ENCODE measurements around the gene CDK5RAP2. TPM values are rescaled to one million over a fixed set of nuclear protein-coding genes. Genes with fewer than 3 reads are reported as not detected.

Gene CDK5RAP2
- total and polyA plus RNA-seq, 10 of the 15 experiments (the other 5 are each of a cell fraction or from before 2014, with no cell fraction given), result 16.2 to 53.5 (median 34.5) TPM

DNA sequence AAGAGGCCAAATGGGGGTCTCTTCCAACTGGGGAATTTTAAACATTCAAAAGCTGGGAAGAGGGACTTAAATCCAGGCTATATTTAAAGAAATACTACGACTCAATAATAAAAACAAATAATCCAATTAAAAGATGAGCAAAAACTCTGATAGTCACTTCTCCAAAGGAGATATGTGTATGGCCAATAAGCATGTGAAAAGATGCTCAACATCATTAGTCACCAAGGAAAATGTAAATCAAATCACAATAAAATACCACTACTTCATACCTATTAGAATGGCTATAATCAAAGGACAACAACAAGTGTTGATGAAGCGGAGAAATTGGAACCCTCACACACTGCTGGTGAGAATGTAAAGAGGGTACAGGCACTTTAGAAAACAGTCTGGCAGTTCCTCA is 130.4 kb downstream of the CDK5RAP2 start:
- in situ Hi-C loops (cut with MboI) (no loop called here), intact Hi-C loops (cut with micrococcal nuclease; ENCODE audit: unreplicated experiment) (no loop called here)
- no peak overlapping the region for H3K27ac ChIP-seq (ENCODE audit: control insufficient read depth, insufficient read depth)
- H3K9me3 ChIP-seq (replicated peaks; ENCODE audit: control insufficient read depth, insufficient read depth, low read length), result no peaks in the 10 kb centered on the region
- H3K79me2 ChIP-seq (ENCODE audit: control insufficient read depth, insufficient read depth, low read length), result no peaks in the 10 kb centered on the region
- POLR2A ChIA-PET, result no interaction called here
- SMC1A ChIA-PET (ENCODE audit: uncharacterized antibody, unreplicated experiment), result no interaction called here
- DNase-seq (ENCODE audit: low read depth, low spot score) (no peak), ATAC-seq (no peak), FAIRE-seq (no peak)
- no peaks in the 10 kb centered on the region for H3K27me3 ChIP-seq (replicated peaks in 1 of 2; ENCODE audit: control insufficient read depth in 2 of 2, insufficient read depth in 2 of 2, low read length in 1 of 2)
- CTCF ChIA-PET, result no interaction called here
- no TSS peak for BruUV-seq (replicated peaks)
- H4K20me1 ChIP-seq (ENCODE audit: control insufficient read depth, insufficient read depth), result no peaks in the 10 kb centered on the region
- 98% methylated on average over 2 of the region's 2 CpGs for WGBS (ENCODE audit: insufficient coverage, insufficient replicate concordance, low lambda C conversion rate, missing lambda C conversion rate)
- peaks cover 8 to 25% of the 10 kb centered on the region in 2 experiments for H3K36me3 ChIP-seq (ENCODE audit: control insufficient read depth in 2 of 2, insufficient read depth in 2 of 2, low read length in 1 of 2)
- H3K4me1 ChIP-seq (ENCODE audit: control insufficient read depth, insufficient read depth, low read length), result no peaks in the 10 kb centered on the region; the same call in 1 of the 2 replicates
- H3K4me3 ChIP-seq, result no peak overlapping the region
- no peak overlapping the region for H3K9ac ChIP-seq (ENCODE audit: control insufficient read depth, insufficient read depth, low read length)
- RAD21 ChIA-PET (ENCODE audit: unreplicated experiment), result no interaction called here
- H3K4me2 ChIP-seq (ENCODE audit: control insufficient read depth, insufficient read depth), result no peak overlapping the region
- H2AFZ ChIP-seq (ENCODE audit: control insufficient read depth, low read depth, low read length), result no peak overlapping the region
- TF ChIP-seq ASH2L (IDR thresholded peaks at IDR 0.05; ENCODE audit: borderline replicate concordance, low read depth) (no peak), PRDM15 (CRISPR knock-in tag; IDR thresholded peaks at IDR 0.05) (no peak), HCFC1 (IDR thresholded peaks at IDR 0.05; ENCODE audit: low read length) (no peak), CUX1 (IDR thresholded peaks at IDR 0.05; ENCODE audit: insufficient replicate concordance, low read depth, low read length) (no peak), REST (IDR thresholded peaks at IDR 0.05; ENCODE audit: low read depth, low read length) (no peak), ZBTB4 (CRISPR knock-in tag; IDR thresholded peaks at IDR 0.05) (no peak)
